Stimulated activated CD4-positive, alpha-beta T cell treated with anti-CD3 and anti-CD28 coated beads, Interleukin-4, amount 100 ng/mL, for 1 hour (primary cell): ENCODE data around the gene MSX2.

Experiments
- DNase-seq: peaks from one replicate; pipeline ENCODE4 v3.0.0-alpha.2; 2020

MSX2 gene

GRCh38 chr5:174724484-174725260 is at the start of gene MSX2:
TSS of gene MSX2 (plus strand) at chr5:174724582. CDS start at chr5:174724660, 78 bp downstream.
- DNase-seq: peak; percentile 19

- DNase-seq: no peak
Observed at GRCh38 chr5:174675110-174675509, 49.3 kb upstream of the MSX2 start.

DNA sequence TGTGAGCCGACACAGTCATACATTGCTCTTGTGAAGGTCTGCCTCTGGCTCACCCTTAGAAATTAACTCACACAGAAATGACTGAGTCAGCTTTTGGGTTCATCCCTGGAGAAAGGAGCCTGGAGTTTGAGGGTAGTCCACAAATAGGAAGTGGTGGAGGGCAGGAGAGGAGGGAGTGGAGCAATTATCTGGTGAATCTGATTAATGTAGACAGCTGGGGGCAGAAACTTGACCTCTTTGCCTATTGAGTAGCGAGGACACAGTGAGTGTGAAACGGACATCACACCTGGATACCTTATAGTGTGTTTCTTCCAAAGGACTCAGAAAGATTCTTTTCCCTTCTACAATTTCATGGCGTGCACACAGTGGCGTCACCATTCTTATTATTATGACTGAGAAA is 48.5 kb upstream of the MSX2 start:
- DNase-seq: no peak

DNA sequence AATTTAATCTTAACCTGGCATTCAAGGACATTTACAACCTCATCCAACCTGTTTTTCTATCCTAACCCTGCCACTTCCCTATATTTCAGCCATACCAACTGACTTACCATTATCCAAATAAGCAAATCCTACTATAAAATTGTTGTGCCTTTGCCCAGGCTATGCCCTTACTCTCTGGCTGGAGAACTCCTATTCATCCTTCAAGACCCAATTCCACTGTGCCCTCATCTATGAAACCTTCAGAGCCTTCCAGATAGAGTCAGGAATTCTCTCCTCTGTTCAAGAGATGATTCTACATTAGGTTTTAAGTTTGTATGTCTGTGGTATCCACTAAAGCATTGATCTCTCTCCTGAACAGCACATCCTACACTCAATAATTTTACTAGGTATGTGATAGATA is 46.3 kb upstream of the MSX2 start:
- no peak for DNase-seq

GRCh38 chr5:174680901-174681565 is 43.3 kb upstream of the MSX2 start:
- no peak for DNase-seq

DNA sequence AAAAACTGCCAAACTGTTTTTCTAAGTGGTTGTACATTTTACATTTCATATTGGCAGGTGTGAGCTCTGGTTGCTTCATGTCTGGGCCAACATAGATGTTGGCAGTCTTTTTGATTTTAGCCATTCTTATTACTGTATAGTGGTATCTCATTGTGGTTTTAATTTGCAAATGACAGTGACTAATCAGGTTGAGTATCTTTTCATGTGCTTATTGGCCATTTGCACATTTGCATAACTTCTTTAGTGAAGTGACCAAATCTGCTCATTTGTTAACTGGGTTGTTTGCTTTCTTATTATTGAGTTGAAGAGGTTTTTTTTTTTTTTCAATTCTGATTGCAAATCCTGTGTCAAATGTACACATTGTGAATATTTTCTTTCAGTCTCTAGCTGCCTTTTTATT is 36.9 kb upstream of the MSX2 start:
- no peak for DNase-seq

DNA sequence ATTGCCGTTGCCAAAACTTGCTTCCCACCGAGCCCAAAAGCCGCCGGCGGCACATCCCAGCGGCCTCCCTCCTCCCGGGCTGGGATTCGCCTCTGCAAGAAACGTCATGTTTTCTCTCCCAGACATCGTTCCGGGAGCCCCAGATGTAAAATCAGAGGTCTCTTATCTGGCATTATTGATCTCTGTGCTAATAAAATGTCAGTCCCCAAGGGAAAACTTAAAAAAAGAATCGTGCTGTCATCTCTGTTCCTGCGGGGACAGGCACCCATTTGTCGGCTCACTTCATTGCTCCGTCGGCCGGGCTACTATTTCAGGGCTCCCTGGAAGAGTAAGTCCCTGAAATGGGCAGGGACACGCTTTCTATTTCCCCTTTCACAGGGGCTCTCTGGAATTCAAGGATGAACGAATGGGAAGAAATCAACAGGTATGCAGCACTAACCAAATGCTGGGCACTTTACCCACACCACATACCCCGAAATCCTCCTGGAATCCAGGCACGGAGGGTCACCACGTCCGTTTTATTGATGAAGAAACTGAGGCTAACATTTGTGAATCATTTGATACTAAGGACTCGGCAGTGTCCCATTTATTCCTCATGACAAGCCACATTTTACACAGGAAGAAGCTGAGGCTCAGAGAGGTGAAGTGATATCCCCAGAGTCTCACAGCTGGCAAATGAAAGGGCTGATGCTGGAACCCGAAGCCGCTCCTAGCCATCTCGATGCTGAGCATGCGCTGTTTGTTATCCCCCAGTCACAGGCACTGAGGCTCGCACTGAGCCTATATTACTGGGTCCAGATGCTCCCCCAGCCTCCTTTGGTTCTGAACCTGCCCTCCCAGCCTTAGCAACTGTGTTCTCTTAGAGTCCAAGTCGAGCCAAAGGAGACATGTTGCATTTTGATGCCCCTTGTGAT is 35.7 kb upstream of the MSX2 start:
- DNase-seq: no peak

- no peak for DNase-seq
Observed at GRCh38 chr5:174690271-174690670, 34.1 kb upstream of the MSX2 start.

GRCh38 chr5:174692381-174692780 is 32.0 kb upstream of the MSX2 start:
- no peak for DNase-seq

DNA sequence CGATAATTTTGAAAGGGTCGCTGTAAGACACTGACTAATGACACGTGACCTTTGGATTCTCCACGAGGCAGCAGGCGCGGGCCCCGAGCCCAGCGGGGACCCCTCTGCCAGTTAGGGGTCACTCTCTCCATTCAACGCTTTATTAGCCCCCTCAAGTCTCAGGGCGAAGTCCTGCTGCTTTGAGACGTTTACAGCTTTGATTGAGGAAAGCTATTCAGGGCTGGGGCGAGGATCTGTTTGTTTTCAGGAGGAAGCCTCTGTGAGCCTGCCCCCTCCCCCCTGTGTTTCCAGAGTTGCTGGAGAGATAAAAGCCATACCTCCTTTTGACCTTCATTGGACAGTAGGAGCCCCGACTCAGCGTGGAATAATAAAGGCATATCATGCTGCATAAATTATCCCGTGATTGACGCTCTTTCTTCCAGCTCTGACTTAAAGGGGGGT is 31.4 kb upstream of the MSX2 start:
- DNase-seq: no peak

DNA sequence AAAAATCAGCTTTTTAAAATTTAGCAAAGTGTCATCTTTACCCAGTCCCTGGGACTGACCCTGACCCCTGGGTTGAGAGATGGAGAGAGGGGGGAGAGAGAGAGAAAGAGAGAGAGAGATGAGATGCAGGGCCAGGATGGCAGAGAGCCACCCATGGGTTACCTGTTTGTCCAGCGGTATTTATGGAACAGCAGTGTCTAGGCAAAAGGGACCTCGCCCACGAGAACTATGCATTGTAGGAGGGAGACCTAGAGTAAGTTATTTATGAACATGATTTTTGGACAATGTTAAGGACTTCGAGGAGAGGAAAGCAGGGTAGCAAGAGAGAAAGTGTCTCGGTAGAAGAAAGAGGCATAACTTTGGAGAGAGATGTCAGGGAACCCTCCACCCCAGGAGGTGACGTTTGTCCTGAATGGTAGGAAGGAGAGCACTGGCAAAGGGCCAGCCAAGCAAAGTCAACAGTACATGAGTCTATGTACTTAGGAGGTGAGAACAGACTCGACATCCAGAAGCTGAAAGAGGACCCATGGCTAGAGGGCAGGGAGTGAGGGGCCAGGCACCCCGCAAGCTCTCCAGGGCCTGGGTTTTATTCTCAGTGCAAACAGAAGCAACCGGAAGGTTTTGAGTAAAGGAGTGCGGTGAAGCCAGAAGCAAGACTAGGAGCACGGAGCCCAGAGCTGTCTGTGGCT is 30.5 kb upstream of the MSX2 start:
- no peak for DNase-seq

GRCh38 chr5:174694611-174695010 is 29.8 kb upstream of the MSX2 start:
- DNase-seq: no peak

GRCh38 chr5:174698156-174698555 is 26.2 kb upstream of the MSX2 start:
- DNase-seq: no peak

- DNase-seq: no peak
Observed at GRCh38 chr5:174699131-174699530, 25.3 kb upstream of the MSX2 start.

DNA sequence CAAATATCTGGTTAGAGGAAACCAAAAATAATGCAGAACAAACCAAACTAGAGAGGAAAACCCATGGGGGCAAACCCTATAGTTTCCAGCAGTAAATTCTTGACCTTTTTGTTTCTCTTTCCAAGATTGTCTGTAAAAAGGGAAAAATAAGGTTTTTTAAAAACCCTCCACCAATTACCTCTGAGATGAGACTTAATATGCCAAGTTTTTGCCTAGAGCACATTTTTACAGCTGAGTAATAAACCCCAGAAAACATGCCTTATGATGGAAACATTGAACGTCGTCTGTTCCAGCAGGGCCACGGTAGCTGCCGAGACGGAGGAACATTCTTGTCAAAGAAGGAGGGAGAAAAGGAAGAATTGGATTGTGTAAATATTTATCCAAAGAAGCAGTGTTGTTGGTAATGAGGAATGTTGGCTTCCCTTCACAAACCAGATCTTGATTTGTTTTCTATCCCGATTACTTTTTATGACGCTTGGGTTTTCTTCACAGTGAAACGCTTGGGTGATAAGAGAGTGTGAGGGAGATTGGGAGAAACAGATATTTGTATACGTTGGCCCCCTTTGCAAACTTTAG is 17.3 kb upstream of the MSX2 start:
- no peak for DNase-seq

DNA sequence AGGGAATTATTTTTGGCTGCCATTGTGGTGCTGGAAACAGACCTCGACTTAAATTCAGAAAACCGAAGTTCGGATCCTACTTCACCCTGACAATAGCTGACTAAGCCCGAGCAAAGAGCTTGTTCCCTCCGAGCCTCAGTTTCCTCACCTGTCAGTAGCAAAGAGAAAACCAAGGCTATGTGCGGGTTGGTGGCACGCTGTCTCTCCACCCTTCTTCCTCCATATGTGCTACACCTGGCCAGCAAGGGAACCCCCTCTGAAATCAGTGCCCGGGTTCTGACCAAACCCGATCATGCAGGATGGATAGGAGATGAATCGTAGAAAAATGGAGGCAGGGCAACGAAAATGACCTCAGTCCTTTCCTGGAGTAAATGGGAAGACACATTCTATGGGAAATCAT is 16.7 kb upstream of the MSX2 start:
- DNase-seq: no peak

GRCh38 chr5:174708476-174709207 is 15.7 kb upstream of the MSX2 start:
- no peak for DNase-seq

GRCh38 chr5:174714751-174715150 is 9.6 kb upstream of the MSX2 start:
- DNase-seq: no peak

GRCh38 chr5:174715804-174716203 is 8.6 kb upstream of the MSX2 start:
- no peak for DNase-seq

GRCh38 chr5:174717826-174718455 is 6.4 kb upstream of the MSX2 start:
- DNase-seq: no peak
